Dedifferentiated amniotic fluid mesenchymal stem cell (primary cell): ENCODE measurements around the gene KIAA0753.
"Not testable (repeated sequence)": the region's sequence is repeated elsewhere in the genome, so short reads cannot be mapped to it uniquely, and the experiment has no call there.

Source experiments
- DNase-seq: peaks from one replicate; pipeline ENCODE4 v3.0.0-alpha.2; 2016; ENCODE audit errors: extremely low spot score

Gene KIAA0753

DNA sequence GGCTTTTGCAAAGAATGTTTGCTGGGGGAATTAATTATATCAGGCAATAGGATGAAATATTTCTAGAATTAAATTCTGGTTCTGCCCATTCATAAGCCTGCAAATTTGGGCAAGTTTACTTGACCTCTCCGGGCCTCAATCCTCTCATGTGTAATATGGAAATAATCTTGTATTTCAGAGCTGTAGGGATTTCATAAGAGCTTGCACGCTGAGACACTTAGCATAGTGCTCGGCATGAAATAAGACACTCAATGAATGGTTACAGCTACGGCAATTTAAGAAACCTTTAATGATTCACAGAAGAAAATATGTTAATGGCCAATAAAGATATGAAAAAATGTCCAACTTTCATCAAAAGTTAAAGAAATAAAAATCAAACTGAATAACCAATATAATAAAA is 43.6 kb downstream of the KIAA0753 start:
- no peak for DNase-seq

DNA sequence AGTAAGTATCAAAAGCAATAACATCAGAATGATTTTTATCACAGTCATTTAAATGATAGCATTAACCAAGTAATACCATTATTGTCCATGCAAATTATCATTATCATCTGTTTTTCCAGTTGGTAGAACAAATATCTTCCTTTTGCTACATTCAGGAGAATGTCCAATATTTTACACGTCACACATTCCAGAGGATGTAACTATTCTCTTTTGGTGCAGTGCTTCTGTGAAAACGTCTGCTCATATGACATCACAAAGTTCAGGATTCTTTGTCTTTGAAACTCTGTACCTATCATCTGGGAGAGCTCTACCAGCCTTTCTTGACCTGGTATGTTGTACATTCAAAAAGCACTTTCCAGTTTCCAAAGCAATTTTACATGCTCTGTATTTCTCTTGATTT is 44.0 kb downstream of the KIAA0753 start:
- DNase-seq: no peak

DNA sequence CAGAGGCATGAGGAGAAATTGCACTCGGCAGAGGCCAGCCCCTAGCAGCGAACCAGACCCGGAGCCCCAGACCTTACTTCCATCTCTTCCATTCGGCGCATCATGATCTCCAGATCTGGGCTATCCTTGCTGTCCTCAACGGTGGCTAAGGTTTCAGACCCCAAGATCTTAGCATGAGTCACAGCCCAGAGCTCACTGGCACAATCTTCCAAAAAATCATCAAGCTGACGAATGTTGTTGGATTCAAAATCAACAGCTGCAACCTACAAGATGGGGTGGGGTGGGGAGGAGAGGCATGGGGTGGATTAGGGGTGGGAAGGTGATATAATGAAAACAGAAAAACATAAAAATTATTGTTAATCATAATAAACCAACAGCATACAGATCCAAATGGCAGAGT is 44.4 kb downstream of the KIAA0753 start:
- no peak for DNase-seq

DNA sequence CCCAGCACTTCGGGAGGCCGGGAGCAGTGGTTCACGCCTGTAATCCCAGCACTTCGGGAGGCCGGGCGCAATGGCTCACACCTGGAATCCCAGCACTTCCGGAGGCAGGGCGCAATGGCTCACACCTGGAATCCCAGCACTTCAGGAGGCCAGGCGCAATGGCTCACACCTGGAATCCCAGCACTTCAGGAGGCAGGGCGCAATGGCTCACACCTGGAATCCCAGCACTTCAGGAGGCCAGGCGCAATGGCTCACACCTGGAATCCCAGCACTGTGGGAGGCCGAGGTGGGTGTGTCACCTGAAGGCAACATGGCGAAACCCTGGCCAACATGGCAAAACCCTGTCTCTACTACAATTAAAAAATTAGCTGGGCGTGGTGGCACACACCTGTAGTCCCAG is 47.1 kb downstream of the KIAA0753 start:
- not testable (repeated sequence) for DNase-seq

DNA sequence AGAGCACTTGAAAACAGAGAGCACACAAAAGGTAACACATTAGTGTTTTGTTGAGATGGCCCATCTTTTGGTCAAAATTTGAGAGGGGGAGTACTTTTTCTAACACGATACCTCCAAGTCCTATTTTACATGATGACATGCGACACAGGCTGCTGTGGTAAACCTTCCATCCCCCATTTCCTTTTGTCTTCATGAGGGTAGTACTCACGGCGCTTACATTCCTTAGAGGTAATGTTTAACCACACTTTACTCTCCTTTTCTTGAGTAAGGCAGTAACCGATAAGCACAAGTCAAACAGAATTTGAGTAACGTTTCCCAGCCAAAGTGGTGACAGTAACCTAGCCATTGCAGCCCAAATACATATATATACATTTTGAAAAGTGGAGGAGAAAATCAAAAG is 48.3 kb downstream of the KIAA0753 start:
- DNase-seq: no peak

DNA sequence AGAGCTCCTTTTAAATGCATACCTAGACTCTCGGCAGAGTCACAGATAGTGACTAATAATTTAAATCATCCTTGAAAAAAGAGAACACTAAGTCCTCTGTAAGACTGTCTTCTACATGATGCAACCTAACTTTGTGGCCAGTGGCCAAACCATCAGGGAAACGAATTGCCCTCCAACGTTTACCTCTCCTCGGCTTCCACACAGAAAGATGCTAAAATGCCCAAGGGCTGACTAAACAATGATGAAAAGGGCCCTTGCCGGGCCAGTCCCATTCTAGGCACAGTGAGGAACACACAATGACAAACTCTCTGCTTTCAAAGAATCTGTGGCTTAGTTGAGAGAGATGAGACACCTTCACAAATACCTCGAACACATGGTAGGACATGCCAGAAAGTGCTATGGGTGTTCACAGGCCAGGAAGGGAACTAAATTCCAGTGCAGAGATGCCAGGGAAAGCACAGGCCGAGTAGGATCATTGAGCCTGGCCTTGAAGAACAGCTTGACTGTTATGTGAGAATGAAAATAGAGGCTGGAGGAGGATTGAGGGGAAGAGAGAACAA is 48.8 kb downstream of the KIAA0753 start:
- DNase-seq: peak; percentile 34

DNA sequence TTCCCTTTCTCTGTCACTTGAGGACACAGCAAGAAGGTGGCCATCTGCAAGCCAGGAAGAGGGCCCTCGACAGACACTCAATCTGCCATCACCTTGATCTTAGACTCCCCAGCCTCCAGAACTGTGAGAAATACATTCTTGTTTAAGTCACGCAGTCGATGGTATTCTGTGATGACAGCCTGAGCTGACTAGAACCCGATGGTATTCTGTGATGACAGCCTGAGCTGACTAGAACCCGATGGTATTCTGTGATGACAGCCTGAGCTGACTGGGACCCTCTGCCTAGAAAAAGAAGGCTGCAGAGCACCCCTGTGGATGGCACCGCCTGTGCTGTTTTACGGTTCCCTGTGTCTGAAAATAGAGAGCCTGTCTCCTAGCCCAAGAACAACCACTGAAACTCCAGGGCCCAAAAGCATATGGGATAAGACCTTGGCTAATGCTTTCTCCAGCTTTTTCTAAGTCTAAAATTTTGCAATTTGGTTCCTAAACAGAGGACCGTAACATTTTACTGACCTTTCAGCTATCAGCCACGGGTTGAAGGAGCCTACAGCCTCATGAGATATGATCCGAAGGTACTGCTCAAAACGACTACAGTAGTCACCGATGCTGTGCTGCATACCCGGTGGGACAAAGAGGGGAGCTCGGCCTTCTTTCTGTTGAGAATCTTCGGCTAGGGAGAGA is 51.1 kb downstream of the KIAA0753 start:
- no peak for DNase-seq

DNA sequence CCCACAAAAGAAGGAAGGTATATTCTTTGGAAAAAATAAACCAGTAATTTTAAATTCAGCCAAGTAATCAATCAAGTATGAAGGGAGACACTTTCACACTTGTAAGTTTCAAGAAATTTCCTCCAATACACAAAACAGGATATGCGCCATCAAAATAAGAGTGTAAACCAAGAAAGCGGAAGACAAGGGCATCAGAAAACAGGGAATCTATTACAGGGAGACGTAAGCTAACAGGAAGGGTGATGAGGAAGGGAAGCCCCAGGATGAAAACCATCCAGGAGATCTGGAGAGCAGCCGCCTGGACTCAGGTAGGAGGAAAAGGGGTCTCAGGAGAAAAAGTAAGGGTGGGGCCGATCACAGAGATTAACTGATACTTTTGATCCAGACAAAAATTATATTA is 52.3 kb downstream of the KIAA0753 start:
- no peak for DNase-seq

DNA sequence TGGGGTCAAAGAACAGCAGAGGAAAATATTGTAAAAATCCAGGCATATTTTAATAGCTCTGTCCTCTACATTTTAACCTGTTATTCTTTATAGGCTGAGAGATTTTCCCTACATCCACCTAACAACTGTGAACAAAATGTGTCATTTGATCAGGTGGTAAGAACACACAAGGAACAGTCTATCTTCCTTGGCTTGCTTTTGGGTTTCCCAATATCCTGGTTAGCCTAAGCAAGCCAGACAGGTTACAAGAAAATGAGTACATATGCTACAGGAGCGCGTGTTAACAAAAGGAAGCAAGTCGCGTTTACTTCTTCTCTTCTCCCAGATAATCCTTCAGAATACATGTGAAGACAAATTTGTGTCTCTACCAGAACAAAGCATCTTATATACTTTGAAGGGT is 53.2 kb downstream of the KIAA0753 start:
- DNase-seq: no peak

DNA sequence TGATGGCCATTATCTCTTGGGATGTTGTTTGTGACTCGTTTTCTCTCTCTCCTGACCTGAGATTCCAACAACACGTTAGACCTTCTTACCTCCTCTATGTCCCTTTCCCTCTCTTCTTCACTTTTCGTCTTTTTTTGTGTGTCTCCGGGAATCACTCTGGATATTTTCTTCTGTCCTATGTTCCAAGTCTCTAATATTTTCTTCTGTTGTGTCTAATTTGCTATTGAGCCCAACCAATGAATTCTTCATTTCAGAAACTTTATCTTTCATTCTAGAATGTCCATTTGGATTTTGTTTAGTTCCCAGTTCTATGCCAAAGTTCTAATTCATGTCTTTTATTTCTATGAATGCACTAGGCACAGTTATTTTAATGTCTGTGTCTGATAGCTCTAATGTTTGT is 57.1 kb downstream of the KIAA0753 start:
- no peak for DNase-seq

DNA sequence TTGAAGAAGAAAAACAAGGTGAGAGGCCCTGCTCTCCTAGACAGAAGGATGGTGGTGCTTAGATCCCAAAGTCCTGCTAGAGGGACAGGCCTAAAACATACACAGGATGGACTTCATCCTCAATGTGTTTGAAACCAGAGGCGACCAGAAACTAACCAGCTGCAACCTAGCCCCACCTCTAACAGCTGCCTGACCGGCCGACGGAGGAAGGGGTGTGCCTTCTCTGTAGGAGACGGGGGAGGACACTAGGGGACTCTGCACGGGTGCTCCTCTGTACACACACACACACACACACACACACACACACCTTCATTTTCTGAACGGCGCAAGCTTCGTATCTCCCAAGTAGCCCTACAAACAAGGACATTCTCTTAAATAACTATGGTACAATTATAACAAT is 59.9 kb downstream of the KIAA0753 start:
- DNase-seq: no peak

DNA sequence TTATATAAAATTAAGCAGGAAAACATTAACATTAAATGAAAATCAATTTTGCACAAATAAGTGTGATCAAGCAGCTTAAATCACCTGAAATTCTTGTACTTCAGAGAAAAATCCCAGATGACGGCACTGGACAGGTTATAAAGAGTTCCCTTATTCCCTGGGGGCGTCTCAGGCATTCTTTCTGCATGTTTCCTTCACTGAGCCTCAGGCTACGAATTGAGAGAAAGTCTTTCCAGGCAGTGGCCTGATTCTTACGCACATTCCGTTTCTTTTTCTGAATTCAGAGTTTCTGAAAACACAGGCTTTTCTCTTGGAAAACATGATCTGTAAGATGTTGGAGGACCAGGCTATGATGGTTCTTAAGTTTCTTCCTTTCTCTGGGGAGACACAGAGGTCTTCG is 62.0 kb downstream of the KIAA0753 start:
- no peak for DNase-seq

DNA sequence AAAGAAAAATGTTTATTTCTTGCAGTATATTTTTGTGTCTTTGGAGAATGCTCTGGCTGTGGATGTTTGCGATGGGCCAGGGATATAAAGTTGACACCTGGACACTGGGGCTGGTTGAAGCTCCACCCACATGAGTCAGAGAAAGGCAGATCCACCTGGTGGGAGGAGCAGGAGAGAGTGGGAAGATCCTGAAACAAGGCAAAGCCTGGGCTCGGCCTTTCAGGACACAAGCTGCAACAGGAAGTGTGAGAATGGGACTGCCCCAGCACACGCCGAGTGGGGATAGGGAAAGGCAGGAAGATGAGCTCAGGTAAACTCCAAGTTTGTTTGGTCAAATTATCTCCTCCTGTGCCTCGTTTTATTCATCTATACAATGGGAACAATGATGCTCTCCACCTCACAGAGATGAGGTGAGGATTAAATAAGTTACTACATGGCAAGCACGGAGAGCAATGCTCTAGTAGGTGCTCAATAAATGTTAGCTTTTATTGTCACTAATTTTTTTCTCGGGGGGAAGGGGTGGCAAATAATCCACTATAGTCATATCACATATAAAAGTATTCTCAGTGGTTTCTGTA is 62.7 kb downstream of the KIAA0753 start:
- no peak for DNase-seq

DNA sequence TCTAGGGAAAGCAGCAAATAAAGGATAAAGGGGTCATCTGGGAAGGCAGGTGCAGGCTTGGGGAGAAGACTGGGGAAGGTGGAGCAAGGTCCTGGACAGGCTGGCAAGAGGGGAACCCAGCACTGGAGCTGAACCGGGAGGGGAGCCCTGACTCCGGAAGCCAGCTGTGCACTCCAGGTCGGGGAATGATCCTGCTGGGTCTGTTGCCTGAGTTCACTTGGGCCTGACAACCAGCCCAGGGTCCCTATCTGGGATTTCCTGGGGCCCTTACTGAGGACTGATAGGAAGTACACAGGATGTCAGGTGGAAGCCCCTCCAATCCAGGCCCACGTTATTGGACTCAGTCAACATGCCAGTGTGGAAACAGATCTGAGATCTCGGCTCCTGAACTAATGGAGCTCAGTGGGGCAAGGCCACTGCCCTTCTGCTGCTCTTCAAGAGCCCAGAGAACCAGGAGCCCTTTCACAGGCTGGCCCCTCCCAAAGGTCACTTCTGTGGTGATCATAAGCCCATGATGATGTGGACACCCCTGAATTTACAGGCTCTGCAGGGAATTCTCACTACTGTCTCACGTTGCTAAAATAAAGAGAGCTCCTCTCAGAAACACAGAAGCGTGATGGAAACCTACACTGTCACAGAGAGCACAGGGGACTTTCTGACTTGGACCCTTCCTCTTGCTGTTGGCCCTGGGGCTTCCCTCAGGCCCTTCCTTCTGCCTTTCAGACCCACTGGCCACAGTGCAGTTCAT is 64.3 kb downstream of the KIAA0753 start:
- DNase-seq: no peak

DNA sequence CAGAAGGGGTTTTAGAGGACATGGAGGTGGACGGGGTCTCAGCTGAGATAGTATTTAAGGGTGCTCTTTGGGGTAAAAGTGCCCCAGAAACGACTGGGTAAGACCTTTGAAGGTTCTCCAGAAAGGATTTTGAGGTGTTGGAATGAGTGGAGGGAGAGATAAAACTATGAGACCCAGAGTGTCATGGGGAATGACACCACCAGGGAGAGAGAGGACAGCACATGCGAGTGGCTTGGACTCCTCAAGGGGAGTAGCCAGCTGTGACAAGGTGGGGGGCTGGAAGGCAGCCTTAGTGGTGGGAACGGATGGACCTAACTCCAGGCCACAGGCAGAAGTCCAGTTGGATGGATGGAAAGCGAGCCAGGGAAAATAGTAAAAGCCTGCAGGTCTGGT is 64.9 kb downstream of the KIAA0753 start:
- DNase-seq: no peak

DNA sequence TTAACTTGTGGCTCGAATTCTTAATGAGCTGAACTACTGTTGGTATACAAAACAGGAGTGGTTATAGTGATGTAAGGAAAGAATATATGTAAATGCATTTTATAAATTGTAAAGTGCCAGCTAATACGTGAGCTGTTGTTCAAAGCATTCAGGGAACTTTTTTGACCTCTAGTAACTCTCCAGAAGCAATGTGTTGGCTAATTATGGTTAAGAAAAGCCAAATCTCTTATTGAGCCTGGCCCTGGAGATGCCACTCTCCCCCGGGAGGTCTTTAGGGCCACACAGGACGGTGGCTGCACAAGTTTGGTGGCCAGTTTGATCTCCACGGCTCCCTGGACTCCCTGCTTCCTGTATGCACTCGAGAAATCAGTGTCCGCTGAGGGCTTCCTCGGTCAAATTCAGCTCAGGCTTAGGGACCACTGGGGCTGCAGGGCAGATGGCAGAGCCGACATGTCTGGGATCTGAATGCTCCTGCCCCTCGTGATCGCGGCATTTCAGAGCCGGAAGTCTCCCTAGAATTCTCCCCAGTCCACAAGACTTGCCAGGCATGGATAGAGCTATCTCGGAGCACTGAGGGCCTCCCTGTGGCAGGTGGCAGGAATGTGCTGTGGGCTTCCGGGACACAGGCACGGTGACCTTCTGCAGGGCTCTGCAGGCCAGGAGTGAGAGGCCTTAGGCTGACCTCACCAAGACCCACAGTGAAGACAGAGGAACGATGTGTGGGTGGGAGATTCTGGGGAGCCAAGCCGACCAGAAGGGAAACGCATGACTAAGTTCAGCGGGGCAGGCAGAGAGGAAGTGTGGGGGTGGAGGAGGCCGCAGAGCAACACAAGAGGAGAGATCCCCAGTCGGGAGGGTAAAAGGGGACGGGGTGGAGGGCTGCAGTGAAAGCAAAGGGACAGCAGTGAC is 65.6 kb downstream of the KIAA0753 start:
- DNase-seq: no peak

DNA sequence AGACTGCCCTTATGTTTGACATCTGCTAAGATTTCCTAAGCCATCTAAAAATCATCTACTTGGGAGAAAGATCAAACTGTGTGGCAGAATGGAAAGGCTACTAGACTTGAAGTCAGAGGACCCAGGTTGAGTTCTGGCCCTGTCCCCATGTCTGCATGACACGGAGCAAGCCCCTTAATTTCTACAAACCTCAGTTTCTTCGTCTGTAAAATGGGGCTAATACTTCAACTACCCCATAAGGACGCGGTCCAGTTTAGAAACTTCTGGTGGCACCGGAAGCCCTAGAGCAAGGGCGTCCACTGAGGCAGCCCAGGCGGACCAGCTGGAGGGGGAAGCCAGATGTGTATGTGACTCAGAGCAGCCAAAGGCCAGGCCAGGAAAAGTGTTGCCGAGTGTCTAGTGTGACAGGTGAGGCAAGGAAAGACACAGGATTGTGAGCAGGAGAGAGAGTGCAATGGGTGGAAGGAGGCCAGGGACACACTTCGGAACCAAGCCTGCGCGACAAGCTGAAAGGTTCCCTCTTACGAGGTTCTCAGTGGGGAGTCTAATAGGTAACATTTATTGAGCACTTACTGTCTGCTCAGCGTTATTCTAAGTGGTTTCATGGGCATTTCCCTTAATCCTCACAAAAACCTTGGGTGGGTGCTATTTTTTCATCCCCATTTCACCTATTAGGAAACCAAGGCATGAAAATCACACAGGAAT is 66.4 kb downstream of the KIAA0753 start:
- DNase-seq: no peak

DNA sequence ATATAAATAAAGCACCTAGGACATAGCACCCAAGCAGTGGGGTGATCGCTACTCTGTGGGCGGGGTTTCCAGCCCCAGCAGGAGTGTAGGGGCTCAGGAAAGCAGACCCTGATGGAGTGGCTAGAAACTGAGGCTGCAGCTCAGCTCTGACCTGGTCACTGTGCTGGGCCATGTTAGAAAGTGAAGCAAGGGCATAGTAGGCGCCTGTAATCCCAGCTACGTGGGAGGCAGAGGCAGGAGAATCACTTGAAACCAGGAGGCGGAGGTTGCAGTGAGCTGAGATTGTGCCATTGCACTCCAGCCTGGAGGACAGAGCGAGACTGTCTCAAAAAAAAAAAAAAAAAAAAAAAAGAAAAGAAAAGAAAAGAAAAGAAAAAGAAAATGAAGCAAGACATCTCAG is 67.0 kb downstream of the KIAA0753 start:
- not testable (repeated sequence) for DNase-seq

DNA sequence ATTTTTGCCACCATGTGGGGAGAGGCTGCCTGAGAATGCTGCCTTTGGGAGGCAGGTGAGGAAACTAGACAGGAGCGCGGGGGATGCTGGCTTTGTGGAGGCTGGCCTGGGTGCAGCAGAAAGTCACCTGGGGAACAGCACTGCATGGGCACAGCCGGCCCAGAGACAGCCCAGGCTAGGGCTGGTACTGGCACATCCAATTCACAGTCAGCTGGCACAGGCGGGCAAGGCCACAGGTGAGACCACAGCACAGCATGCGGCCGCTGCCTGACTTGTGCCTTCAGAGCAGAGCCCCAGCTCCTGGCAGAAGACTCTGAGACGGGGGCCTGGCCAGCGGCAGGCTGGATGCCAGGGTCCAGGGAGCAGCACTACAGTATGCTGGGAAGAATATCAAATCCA is 67.5 kb downstream of the KIAA0753 start:
- no peak for DNase-seq

DNA sequence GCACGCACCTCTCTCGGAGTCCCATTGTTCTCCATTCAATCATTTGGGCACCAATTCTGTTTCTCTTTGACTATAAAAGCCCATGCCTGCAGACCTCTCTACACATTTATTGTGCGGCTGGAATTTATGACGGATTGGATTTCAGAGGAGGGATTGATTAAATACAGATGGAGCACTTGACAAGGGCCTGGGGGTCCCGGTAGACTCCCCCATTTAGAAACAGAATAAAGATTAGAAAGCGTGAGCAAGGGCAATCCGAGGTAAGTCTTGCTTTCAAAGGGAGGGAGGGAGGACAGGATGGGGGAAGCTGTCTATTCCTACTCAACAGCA is 69.1 kb downstream of the KIAA0753 start:
- DNase-seq: no peak

DNA sequence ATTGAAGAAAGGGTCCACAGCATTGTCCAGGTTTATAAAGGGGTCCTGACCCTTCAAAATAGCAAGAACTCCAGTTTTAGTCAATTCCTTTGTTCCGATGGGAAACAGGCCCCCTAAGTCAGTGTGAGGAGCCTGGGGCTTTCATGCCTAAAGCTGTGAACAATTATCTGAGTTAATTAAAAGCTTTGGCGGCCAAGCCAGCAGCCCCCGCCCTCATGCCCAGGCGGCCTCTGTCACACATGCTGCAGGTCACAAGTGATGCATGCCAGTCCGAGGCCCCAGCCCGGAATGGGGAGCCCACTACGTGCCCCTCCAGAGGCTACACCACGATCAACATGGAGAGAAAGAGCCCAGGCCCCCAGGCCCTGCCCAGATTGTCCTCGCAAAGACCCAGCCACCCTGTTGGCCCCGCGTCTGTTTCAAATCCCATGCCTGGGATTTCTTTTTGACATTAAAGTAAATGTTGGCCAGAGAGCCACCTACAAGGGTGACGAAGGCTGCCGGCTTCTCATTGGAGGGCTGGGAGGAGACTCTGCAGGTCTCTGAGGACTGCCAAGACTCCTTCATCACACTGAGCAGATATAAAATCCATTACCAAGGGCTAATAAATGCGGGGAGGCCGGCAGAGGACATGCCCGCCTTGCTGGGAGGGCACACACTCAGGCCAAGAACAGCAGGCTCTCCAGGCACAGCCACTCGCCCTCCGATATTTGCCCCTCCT is 69.6 kb downstream of the KIAA0753 start:
- DNase-seq: no peak
